ENCODE data around the gene TENM4. TPM values are rescaled to one million over a fixed set of nuclear protein-coding genes. Genes with fewer than 3 reads are reported as not detected.

Gene TENM4
- polyA plus RNA-seq, 1 donor from 2014 or later: 16.8 TPM

GRCh38 chr11:79439886-79440570, 802 bp downstream of the TENM4 start:
- Histone ChIP-seq H3K9me2 (ENCODE audit: insufficient read depth, low read length) (no peaks in the 10 kb centered on the region), H3K9ac (ENCODE audit: low read length) (peak overlapping the region; percentile 95), H3K27ac (ENCODE audit: low read length) (peak overlapping the region; percentile 90), H3K4me3 (ENCODE audit: low read length) (peak overlapping the region; percentile 82), H3F3A (ENCODE audit: insufficient read depth, low read length, poor library complexity, severe bottlenecking) (peaks cover 6% of the 10 kb centered on the region), H3K27me3 (ENCODE audit: insufficient read depth, low read depth, low read length) (no peaks in the 10 kb centered on the region), H3K9me3 (ENCODE audit: low read length) (no peaks in the 10 kb centered on the region), H2AFZ (ENCODE audit: low read depth, low read length) (peak overlapping the region; percentile 37), H4K20me1 (ENCODE audit: insufficient read depth) (peaks cover 9% of the 10 kb centered on the region), H3K4me2 (ENCODE audit: low read length) (peak overlapping the region; percentile 78), H3K36me3 (ENCODE audit: insufficient read depth, low read length) (no peaks in the 10 kb centered on the region), H3K79me2 (replicated peaks; ENCODE audit: insufficient read depth, low read length) (peaks cover 46% of the 10 kb centered on the region)
- TF ChIP-seq SMC3 (conservative IDR thresholded peaks at IDR 0.05; ENCODE audit: poor library complexity) (no peak), MXI1 (conservative IDR thresholded peaks at IDR 0.05; ENCODE audit: poor library complexity, severe bottlenecking) (no peak), POLR2AphosphoS5 (IDR thresholded peaks at IDR 0.05) (no peak), RAD21 (conservative IDR thresholded peaks at IDR 0.05) (no peak), EZH2 (IDR thresholded peaks at IDR 0.05; ENCODE audit: borderline replicate concordance, insufficient read depth, low read length, poor library complexity, severe bottlenecking) (no peak), TAF1 (IDR thresholded peaks at IDR 0.05; ENCODE audit: low read depth) (no peak), EP300 (conservative IDR thresholded peaks at IDR 0.05; ENCODE audit: poor library complexity, severe bottlenecking) (no peak)
- TF ChIP-seq, protein P1, sequence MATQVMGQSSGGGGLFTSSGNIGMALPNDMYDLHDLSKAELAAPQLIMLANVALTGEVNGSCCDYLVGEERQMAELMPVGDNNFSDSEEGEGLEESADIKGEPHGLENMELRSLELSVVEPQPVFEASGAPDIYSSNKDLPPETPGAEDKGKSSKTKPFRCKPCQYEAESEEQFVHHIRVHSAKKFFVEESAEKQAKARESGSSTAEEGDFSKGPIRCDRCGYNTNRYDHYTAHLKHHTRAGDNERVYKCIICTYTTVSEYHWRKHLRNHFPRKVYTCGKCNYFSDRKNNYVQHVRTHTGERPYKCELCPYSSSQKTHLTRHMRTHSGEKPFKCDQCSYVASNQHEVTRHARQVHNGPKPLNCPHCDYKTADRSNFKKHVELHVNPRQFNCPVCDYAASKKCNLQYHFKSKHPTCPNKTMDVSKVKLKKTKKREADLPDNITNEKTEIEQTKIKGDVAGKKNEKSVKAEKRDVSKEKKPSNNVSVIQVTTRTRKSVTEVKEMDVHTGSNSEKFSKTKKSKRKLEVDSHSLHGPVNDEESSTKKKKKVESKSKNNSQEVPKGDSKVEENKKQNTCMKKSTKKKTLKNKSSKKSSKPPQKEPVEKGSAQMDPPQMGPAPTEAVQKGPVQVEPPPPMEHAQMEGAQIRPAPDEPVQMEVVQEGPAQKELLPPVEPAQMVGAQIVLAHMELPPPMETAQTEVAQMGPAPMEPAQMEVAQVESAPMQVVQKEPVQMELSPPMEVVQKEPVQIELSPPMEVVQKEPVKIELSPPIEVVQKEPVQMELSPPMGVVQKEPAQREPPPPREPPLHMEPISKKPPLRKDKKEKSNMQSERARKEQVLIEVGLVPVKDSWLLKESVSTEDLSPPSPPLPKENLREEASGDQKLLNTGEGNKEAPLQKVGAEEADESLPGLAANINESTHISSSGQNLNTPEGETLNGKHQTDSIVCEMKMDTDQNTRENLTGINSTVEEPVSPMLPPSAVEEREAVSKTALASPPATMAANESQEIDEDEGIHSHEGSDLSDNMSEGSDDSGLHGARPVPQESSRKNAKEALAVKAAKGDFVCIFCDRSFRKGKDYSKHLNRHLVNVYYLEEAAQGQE (IDR thresholded peaks at IDR 0.05; ENCODE audit: borderline replicate concordance): no peak
- TF ChIP-seq, protein P2, sequence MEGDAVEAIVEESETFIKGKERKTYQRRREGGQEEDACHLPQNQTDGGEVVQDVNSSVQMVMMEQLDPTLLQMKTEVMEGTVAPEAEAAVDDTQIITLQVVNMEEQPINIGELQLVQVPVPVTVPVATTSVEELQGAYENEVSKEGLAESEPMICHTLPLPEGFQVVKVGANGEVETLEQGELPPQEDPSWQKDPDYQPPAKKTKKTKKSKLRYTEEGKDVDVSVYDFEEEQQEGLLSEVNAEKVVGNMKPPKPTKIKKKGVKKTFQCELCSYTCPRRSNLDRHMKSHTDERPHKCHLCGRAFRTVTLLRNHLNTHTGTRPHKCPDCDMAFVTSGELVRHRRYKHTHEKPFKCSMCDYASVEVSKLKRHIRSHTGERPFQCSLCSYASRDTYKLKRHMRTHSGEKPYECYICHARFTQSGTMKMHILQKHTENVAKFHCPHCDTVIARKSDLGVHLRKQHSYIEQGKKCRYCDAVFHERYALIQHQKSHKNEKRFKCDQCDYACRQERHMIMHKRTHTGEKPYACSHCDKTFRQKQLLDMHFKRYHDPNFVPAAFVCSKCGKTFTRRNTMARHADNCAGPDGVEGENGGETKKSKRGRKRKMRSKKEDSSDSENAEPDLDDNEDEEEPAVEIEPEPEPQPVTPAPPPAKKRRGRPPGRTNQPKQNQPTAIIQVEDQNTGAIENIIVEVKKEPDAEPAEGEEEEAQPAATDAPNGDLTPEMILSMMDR (IDR thresholded peaks at IDR 0.05; ENCODE audit: poor library complexity, severe bottlenecking): no peak

GRCh38 chr11:79439410-79439885, 1.4 kb downstream of the TENM4 start:
- peak overlapping the region; percentile 78 for H3K4me2 ChIP-seq (ENCODE audit: low read length)
- no peaks in the 10 kb centered on the region for H3K9me3 ChIP-seq (ENCODE audit: low read length)
- peak overlapping the region; percentile 82 for H3K4me3 ChIP-seq (ENCODE audit: low read length)
- TF ChIP-seq MXI1 (conservative IDR thresholded peaks at IDR 0.05; ENCODE audit: poor library complexity, severe bottlenecking): peak; percentile 10
- TF ChIP-seq EZH2 (IDR thresholded peaks at IDR 0.05; ENCODE audit: borderline replicate concordance, insufficient read depth, low read length, poor library complexity, severe bottlenecking): no peak
- TF ChIP-seq POLR2AphosphoS5 (IDR thresholded peaks at IDR 0.05): peak; percentile 9
- peak; percentile 10 for TF ChIP-seq SMC3 (conservative IDR thresholded peaks at IDR 0.05; ENCODE audit: poor library complexity)
- TF ChIP-seq RAD21 (conservative IDR thresholded peaks at IDR 0.05): no peak
- peak overlapping the region; percentile 95 for H3K9ac ChIP-seq (ENCODE audit: low read length)
- no peaks in the 10 kb centered on the region for H3K27me3 ChIP-seq (ENCODE audit: insufficient read depth, low read depth, low read length)
- H3F3A ChIP-seq (ENCODE audit: insufficient read depth, low read length, poor library complexity, severe bottlenecking): peaks cover 6% of the 10 kb centered on the region
- H3K9me2 ChIP-seq (ENCODE audit: insufficient read depth, low read length): no peaks in the 10 kb centered on the region
- peaks cover 9% of the 10 kb centered on the region for H4K20me1 ChIP-seq (ENCODE audit: insufficient read depth)
- peaks cover 51% of the 10 kb centered on the region for H3K79me2 ChIP-seq (replicated peaks; ENCODE audit: insufficient read depth, low read length)
- peak overlapping the region; percentile 90 for H3K27ac ChIP-seq (ENCODE audit: low read length)
- no peak overlapping the region for H2AFZ ChIP-seq (ENCODE audit: low read depth, low read length)
- no peaks in the 10 kb centered on the region for H3K36me3 ChIP-seq (ENCODE audit: insufficient read depth, low read length)
